OCI-LY7 (cell line): ENCODE measurements around the gene LRP5. TPM values are rescaled to one million over a fixed set of nuclear protein-coding genes. Genes with fewer than 3 reads are reported as not detected.

ENCODE experiments used
- BruUV-seq: library from RNA; stranded (reverse); fragments of 400-500 nt; replicated peaks from 2 replicates; lab custom pipeline; 2021; lab: Mats Ljungman, UMichigan
- CTCF ChIA-PET: fragments of 300-600 bp; sonication (Branson Sonifier 250); formaldehyde crosslinking; loops from one replicate; lab custom pipeline; 2022; ENCODE audit warnings: antibody characterized with exemption; ENCODE audit not compliant: unreplicated experiment; lab: Charles Lee
- POLR2A ChIA-PET: fragments of 300-600 bp; sonication (Branson Sonifier 250); formaldehyde crosslinking; loops from one replicate; lab custom pipeline; 2022; ENCODE audit warnings: antibody characterized with exemption; lab: Charles Lee
- DNase-seq: peaks from one replicate; pipeline ENCODE4 v3.0.0-alpha.2; 2015; ENCODE audit warnings: low spot score
- H2AFZ ChIP-seq: fragments of 200-600 bp; sonication (generic), shearing (Covaris generic); 2 replicates; pipeline ENCODE4 v1.6.1; 2014; ENCODE audit warnings: mild to moderate bottlenecking, antibody characterized with exemption, low read length, moderate library complexity
- H3K27ac ChIP-seq: fragments of 200-600 bp; sonication (generic); 2 replicates; pipeline ENCODE4 v1.5.1; 2014; ENCODE audit warnings: mixed run types, low read depth, mild to moderate bottlenecking, moderate library complexity, low read length, inconsistent platforms; ENCODE audit not compliant: poor library complexity, severe bottlenecking
- H3K36me3 ChIP-seq: fragments of 200-600 bp; sonication (generic); 2 replicates; pipeline ENCODE4 v1.6.1; 2014; ENCODE audit warnings: mild to moderate bottlenecking, antibody characterized with exemption, low read length, moderate library complexity, mixed read lengths; ENCODE audit not compliant: insufficient read depth
- H3K4me1 ChIP-seq: fragments of 200-600 bp; sonication (generic); 2 replicates; pipeline ENCODE4 v1.5.1; 2014; ENCODE audit warnings: mild to moderate bottlenecking, low read length; ENCODE audit not compliant: insufficient read depth, poor library complexity, severe bottlenecking
- H3K4me2 ChIP-seq: fragments of 200-600 bp; sonication (generic); 2 replicates; pipeline ENCODE4 v1.6.1; 2014; ENCODE audit warnings: mild to moderate bottlenecking, low read length
- H3K4me3 ChIP-seq: fragments of 200-600 bp; sonication (generic); 2 replicates; pipeline ENCODE4 v1.5.1; 2014; ENCODE audit warnings: mild to moderate bottlenecking, low read depth, low read length; ENCODE audit not compliant: poor library complexity, severe bottlenecking
- H3K79me2 ChIP-seq: fragments of 200-600 bp; sonication (generic); 2 replicates; pipeline ENCODE4 v1.6.1; 2016; ENCODE audit warnings: low read depth, mild to moderate bottlenecking, low read length, moderate library complexity, mixed read lengths; ENCODE audit not compliant: insufficient read depth
- H3K9me2 ChIP-seq: fragments of 200-600 bp; sonication (generic); 2 replicates; pipeline ENCODE4 v1.6.1; 2016; ENCODE audit warnings: mild to moderate bottlenecking, low read length, mixed read lengths; ENCODE audit not compliant: insufficient read depth
- H3K9me3 ChIP-seq: fragments of 200-600 bp; sonication (generic); 2 replicates; pipeline ENCODE4 v1.6.1; 2014; ENCODE audit warnings: mild to moderate bottlenecking, mixed run types, low read length, mixed read lengths
- H4K20me1 ChIP-seq: fragments of 200-600 bp; sonication (generic); 2 replicates; pipeline ENCODE4 v1.6.1; 2014; ENCODE audit warnings: mild to moderate bottlenecking, antibody characterized with exemption, low read length, moderate library complexity, mixed read lengths; ENCODE audit not compliant: insufficient read depth
- CTCF ChIP-seq: fragments of 200-600 bp; sonication (generic); conservative IDR thresholded peaks from 2 replicates; pipeline ENCODE4 v1.5.1; 2014; ENCODE audit warnings: mild to moderate bottlenecking, antibody characterized with exemption, low read length, moderate library complexity, mixed read lengths
- EZH2phosphoT487 ChIP-seq: fragments of 200-600 bp; sonication (generic); IDR thresholded peaks from 2 replicates; pipeline ENCODE4 v1.6.1; 2018; ENCODE audit warnings: low read depth, borderline replicate concordance, mild to moderate bottlenecking, mixed run types, antibody characterized with exemption, low read length, moderate library complexity, mixed read lengths
- intact Hi-C: fragments of 100-400 bp; cut with micrococcal nuclease; formaldehyde crosslinking; loops from one replicate; pipeline ENCODE4 v1.10.0; 2022; ENCODE audit not compliant: unreplicated experiment
- total RNA-seq, 2 experiments: library from RNA; depleted of rRNA in 1 of 2; stranded (reverse); fragments of >200 nt in 1 of 2; shearing (Covaris generic) in 1 of 2; gene quantifications; 2 replicates each; pipeline ENCODE4 v1.2.3, GENCODE V29; 2014 to 2022

The LRP5 gene
- total RNA-seq, 2 experiments from 2014 or later: 0.60 TPM; not detected in 1

- no peak overlapping the region for H3K27ac ChIP-seq
- CTCF ChIA-PET: interaction anchor here (0.7 kb wide), 1 partner anchor 38 kb away, joined by 4 read pairs; no protein-coding TSS in a partner anchor
- H3K36me3 ChIP-seq: no peaks in the 10 kb centered on the region
- intact Hi-C loops: loop anchor here (5.0 kb wide), 1 partner anchor 83 kb away; the partner anchor contains the start of gene KMT5B
- H3K9me2 ChIP-seq: no peaks in the 10 kb centered on the region
- DNase-seq: no peak
- H4K20me1 ChIP-seq: no peaks in the 10 kb centered on the region
- no TSS peak for BruUV-seq
- POLR2A ChIA-PET: interaction anchor here (0.7 to 2.8 kb wide), 8 partner anchors 8 to 256 kb away, joined by 3 to 24 read pairs (median 4); partner anchors contain the start of genes C11orf24 and TCIRG1
- no peak for TF ChIP-seq EZH2phosphoT487
- no peak for TF ChIP-seq CTCF
- no peak overlapping the region for H3K4me2 ChIP-seq
- H3K4me3 ChIP-seq: no peak overlapping the region
- peaks cover 40% of the 10 kb centered on the region for H3K4me1 ChIP-seq
- H3K79me2 ChIP-seq: no peaks in the 10 kb centered on the region
- no peaks in the 10 kb centered on the region for H3K9me3 ChIP-seq
- no peak overlapping the region for H2AFZ ChIP-seq
These were observed 17.1 kb upstream of the LRP5 start for GRCh38 chr11:68295271-68295670.

- Histone ChIP-seq H3K9me3 (no peaks in the 10 kb centered on the region), H3K9me2 (no peaks in the 10 kb centered on the region), H3K4me3 (no peak overlapping the region), H2AFZ (peak overlapping the region; percentile 60; the same call in 1 of the 2 replicates), H3K4me1 (peaks cover 40% of the 10 kb centered on the region), H3K79me2 (no peaks in the 10 kb centered on the region), H3K27ac (no peak overlapping the region), H3K36me3 (no peaks in the 10 kb centered on the region), H3K4me2 (no peak overlapping the region), H4K20me1 (no peaks in the 10 kb centered on the region)
- intact Hi-C loops: loop anchor here (2.0 to 5.0 kb wide), 2 partner anchors 84 to 89 kb away; partner anchors contain the start of gene KMT5B
- no peak for DNase-seq
- TF ChIP-seq CTCF: no peak
- no peak for TF ChIP-seq EZH2phosphoT487
- POLR2A ChIA-PET: interaction anchor here (0.7 to 2.8 kb wide), 7 partner anchors 8 to 43 kb away, joined by 3 to 24 read pairs (median 5); partner anchors contain the start of gene C11orf24
- CTCF ChIA-PET: interaction anchor here (0.5 to 3.8 kb wide), 3 partner anchors 38 to 86 kb away, joined by 3 to 26 read pairs (median 4); no protein-coding TSS in a partner anchor
- no TSS peak for BruUV-seq
These were observed 16.5 kb upstream of the LRP5 start for GRCh38 chr11:68295940-68296339.
